ENCODE data around the gene KRT25. TPM values are rescaled to one million over a fixed set of nuclear protein-coding genes. Genes with fewer than 3 reads are reported as not detected.

Gene KRT25
- total and polyA plus RNA-seq, 2 donors (not counting 1 experiment from before 2014, with no cell fraction given) = not detected

GRCh38 chr17:40724656-40725055 is 30.5 kb downstream of the KRT25 start:
- DNase-seq = no peak
- no peak for ATAC-seq (ENCODE audit: low read depth)
- intact Hi-C loops (cut with micrococcal nuclease) = loop anchor here (10.0 kb wide), 1 partner anchor 160 kb away; the partner anchor contains the start of gene CCR7
- Histone ChIP-seq H3K36me3 (replicated peaks in 1 of 2; ENCODE audit: control extremely low read depth in 1 of 2, control insufficient read depth in 1 of 2, extremely low read depth in 1 of 2, insufficient read depth in 2 of 2, low read length in 1 of 2) (no peaks in the 10 kb centered on the region), H3K27me3 (replicated peaks in 1 of 4; ENCODE audit: control extremely low read depth in 1 of 4, control insufficient read depth in 3 of 4, insufficient read depth in 4 of 4, low read length in 3 of 4) (no peaks in the 10 kb centered on the region), H3K27ac (ENCODE audit: low read length in 2 of 2) (no peak overlapping the region), H3K4me2 (replicated peaks; ENCODE audit: low read depth, low read length, poor library complexity, severe bottlenecking) (no peak overlapping the region), H3K4me1 (ENCODE audit: control insufficient read depth in 2 of 2, insufficient read depth in 2 of 2, low read length in 2 of 2) (peaks cover 20% of the 10 kb centered on the region in 2 donors), H3K79me2 (ENCODE audit: control insufficient read depth, insufficient read depth, low read length) (no peaks in the 10 kb centered on the region), H2AFZ (ENCODE audit: insufficient read depth, low read depth, low read length, poor library complexity, severe bottlenecking) (no peak overlapping the region), H3K4me3 (ENCODE audit: control extremely low read depth in 1 of 5, extremely low read depth in 1 of 5, insufficient read depth in 1 of 5, low read depth in 2 of 5, low read length in 4 of 5) (no peak overlapping the region), H3K9ac (ENCODE audit: low read length) (no peak overlapping the region), H4K20me1 (ENCODE audit: control insufficient read depth, insufficient read depth, low read length, poor library complexity, severe bottlenecking) (no peaks in the 10 kb centered on the region), H3K9me3 (ENCODE audit: control extremely low read depth in 1 of 3, control insufficient read depth in 2 of 3, insufficient read depth in 1 of 3, low read length in 2 of 3) (no peaks in the 10 kb centered on the region)
- CTCF ChIA-PET = no interaction called here
- H3K27me3 Mint-ChIP-seq = peaks cover 18% of the 10 kb centered on the region
- no peaks in the 10 kb centered on the region for H3K9me3 Mint-ChIP-seq (ENCODE audit: insufficient read depth)
- H3K27ac Mint-ChIP-seq = no peak overlapping the region
- TF ChIP-seq, protein P1, sequence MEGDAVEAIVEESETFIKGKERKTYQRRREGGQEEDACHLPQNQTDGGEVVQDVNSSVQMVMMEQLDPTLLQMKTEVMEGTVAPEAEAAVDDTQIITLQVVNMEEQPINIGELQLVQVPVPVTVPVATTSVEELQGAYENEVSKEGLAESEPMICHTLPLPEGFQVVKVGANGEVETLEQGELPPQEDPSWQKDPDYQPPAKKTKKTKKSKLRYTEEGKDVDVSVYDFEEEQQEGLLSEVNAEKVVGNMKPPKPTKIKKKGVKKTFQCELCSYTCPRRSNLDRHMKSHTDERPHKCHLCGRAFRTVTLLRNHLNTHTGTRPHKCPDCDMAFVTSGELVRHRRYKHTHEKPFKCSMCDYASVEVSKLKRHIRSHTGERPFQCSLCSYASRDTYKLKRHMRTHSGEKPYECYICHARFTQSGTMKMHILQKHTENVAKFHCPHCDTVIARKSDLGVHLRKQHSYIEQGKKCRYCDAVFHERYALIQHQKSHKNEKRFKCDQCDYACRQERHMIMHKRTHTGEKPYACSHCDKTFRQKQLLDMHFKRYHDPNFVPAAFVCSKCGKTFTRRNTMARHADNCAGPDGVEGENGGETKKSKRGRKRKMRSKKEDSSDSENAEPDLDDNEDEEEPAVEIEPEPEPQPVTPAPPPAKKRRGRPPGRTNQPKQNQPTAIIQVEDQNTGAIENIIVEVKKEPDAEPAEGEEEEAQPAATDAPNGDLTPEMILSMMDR (IDR thresholded peaks at IDR 0.05) = no peak
- TF ChIP-seq EZH2 (IDR thresholded peaks at IDR 0.05; ENCODE audit: borderline replicate concordance, insufficient read depth, low read depth, low read length, poor library complexity, severe bottlenecking) = no peak
- peaks cover 19% of the 10 kb centered on the region for H3K4me1 Mint-ChIP-seq
- H3K4me3 Mint-ChIP-seq = no peak overlapping the region
- POLR2A ChIA-PET = no interaction called here
- whole genome bisulfite sequencing (ENCODE audit: insufficient coverage) = 100% methylated on average over 1 of the region's 1 CpG

DNA sequence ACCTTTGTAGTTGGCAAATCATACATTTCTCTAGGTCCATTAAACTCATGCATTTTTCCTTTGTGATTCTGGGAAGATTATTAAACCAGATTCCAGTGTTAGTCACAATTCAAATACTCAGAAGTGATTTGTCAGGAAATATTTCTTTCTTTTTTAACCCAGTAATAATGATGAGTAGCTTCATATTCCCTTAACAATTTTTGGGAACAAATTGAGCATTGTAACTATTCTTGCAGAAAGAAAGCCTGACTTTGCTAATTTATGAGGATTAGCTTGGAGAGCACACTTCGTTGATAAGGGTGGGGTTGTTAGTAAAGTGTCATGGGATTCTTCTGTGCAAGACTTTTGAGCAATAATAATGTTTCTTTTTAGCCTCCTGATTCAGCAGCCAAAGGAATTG is 32.9 kb downstream of the KRT25 start:
- no peak overlapping the region for H3K4me2 ChIP-seq (replicated peaks; ENCODE audit: low read depth, low read length, poor library complexity, severe bottlenecking)
- no peak overlapping the region for H2AFZ ChIP-seq (ENCODE audit: insufficient read depth, low read depth, low read length, poor library complexity, severe bottlenecking)
- WGBS (ENCODE audit: insufficient coverage) = no CpG with 5 or more reads among the region's 1 CpG
- H3K9me3 Mint-ChIP-seq (ENCODE audit: insufficient read depth) = no peaks in the 10 kb centered on the region
- H3K4me3 ChIP-seq (ENCODE audit: control extremely low read depth in 1 of 5, extremely low read depth in 1 of 5, insufficient read depth in 1 of 5, low read depth in 2 of 5, low read length in 4 of 5) = no peak overlapping the region
- no peak overlapping the region for H3K27ac ChIP-seq (ENCODE audit: low read length in 2 of 2)
- POLR2A ChIA-PET = no interaction called here
- H3K36me3 ChIP-seq (replicated peaks in 1 of 2; ENCODE audit: control extremely low read depth in 1 of 2, control insufficient read depth in 1 of 2, extremely low read depth in 1 of 2, insufficient read depth in 2 of 2, low read length in 1 of 2) = no peaks in the 10 kb centered on the region
- no peak overlapping the region for H3K9ac ChIP-seq (ENCODE audit: low read length)
- no peak overlapping the region for H3K27ac Mint-ChIP-seq
- H3K27me3 ChIP-seq (replicated peaks in 1 of 4; ENCODE audit: control extremely low read depth in 1 of 4, control insufficient read depth in 3 of 4, insufficient read depth in 4 of 4, low read length in 3 of 4) = no peaks in the 10 kb centered on the region
- DNase-seq = no peak
- H3K79me2 ChIP-seq (ENCODE audit: control insufficient read depth, insufficient read depth, low read length) = no peaks in the 10 kb centered on the region
- no peaks in the 10 kb centered on the region for H3K9me3 ChIP-seq (ENCODE audit: control extremely low read depth in 1 of 3, control insufficient read depth in 2 of 3, insufficient read depth in 1 of 3, low read length in 2 of 3)
- H3K4me1 ChIP-seq (ENCODE audit: control insufficient read depth in 2 of 2, insufficient read depth in 2 of 2, low read length in 2 of 2) = peaks cover 6 to 7% of the 10 kb centered on the region in 2 donors
- CTCF ChIA-PET = interaction anchor here (0.9 to 1.2 kb wide), 2 partner anchors 17 to 119 kb away, joined by 3 read pairs; no protein-coding TSS in a partner anchor
- H4K20me1 ChIP-seq (ENCODE audit: control insufficient read depth, insufficient read depth, low read length, poor library complexity, severe bottlenecking) = no peaks in the 10 kb centered on the region
- H3K4me1 Mint-ChIP-seq = peaks cover 7% of the 10 kb centered on the region
- peaks cover 25% of the 10 kb centered on the region for H3K27me3 Mint-ChIP-seq
- H3K4me3 Mint-ChIP-seq = no peak overlapping the region
- no peak for ATAC-seq (ENCODE audit: low read depth)
- TF ChIP-seq EZH2 (IDR thresholded peaks at IDR 0.05; ENCODE audit: borderline replicate concordance, insufficient read depth, low read depth, low read length, poor library complexity, severe bottlenecking) = no peak
- TF ChIP-seq, protein P1 (IDR thresholded peaks at IDR 0.05) = no peak
- intact Hi-C loops (cut with micrococcal nuclease) = loop anchor here (10.0 kb wide), 1 partner anchor 157 kb away; the partner anchor contains the start of gene CCR7
